PC-9 (cell line): ENCODE measurements around the gene PPM1N. TPM values are rescaled to one million over a fixed set of nuclear protein-coding genes. Genes with fewer than 3 reads are reported as not detected.
"Not testable (repeated sequence)": the region's sequence is repeated elsewhere in the genome, so short reads cannot be mapped to it uniquely, and the experiment has no call there.

Experiments
- BruUV-seq: library from RNA; stranded (reverse); fragments of 400-500 nt; replicated peaks from 2 replicates; lab custom pipeline; 2021; lab: Mats Ljungman, UMichigan
- CTCF ChIA-PET: fragments of 300-600 bp; sonication (Branson Sonifier 250); formaldehyde crosslinking; loops from one replicate; lab custom pipeline; 2022; ENCODE audit warnings: antibody characterized with exemption; lab: Charles Lee
- POLR2A ChIA-PET: fragments of 300-600 bp; sonication (Branson Sonifier 250); formaldehyde crosslinking; loops from one replicate; lab custom pipeline; 2022; ENCODE audit warnings: antibody characterized with exemption; ENCODE audit not compliant: unreplicated experiment; lab: Charles Lee
- DNase-seq, 2 experiments: peaks; one replicate each; pipeline versions ENCODE4 v3.0.0 to v3.0.0-alpha.2; 2015 to 2022; ENCODE audit warnings: mixed read lengths in 1 of 2
- H2AFZ ChIP-seq: fragments of 200-600 bp; sonication (generic); 2 replicates; pipeline ENCODE4 v1.8.1; 2017; ENCODE audit warnings: antibody characterized with exemption
- H3F3A ChIP-seq: fragments of 200-600 bp; sonication (generic); 2 replicates; pipeline ENCODE4 v1.8.1; 2017; ENCODE audit warnings: antibody characterized with exemption, mild to moderate bottlenecking, low read depth; ENCODE audit not compliant: insufficient read depth
- H3K27ac ChIP-seq: fragments of 200-600 bp; sonication (generic); 2 replicates; pipeline ENCODE4 v1.6.1; 2016; ENCODE audit warnings: mixed run types
- H3K27me3 ChIP-seq: fragments of 200-600 bp; sonication (generic); 2 replicates; pipeline ENCODE4 v1.6.1; 2016; ENCODE audit warnings: low read depth, mixed run types; ENCODE audit not compliant: insufficient read depth
- H3K36me3 ChIP-seq: fragments of 200-600 bp; sonication (generic); 2 replicates; pipeline ENCODE4 v1.6.1; 2016; ENCODE audit warnings: low read depth, mixed run types
- H3K4me1 ChIP-seq: fragments of 200-600 bp; sonication (generic); replicated peaks from 2 replicates; pipeline ENCODE4 v1.6.1; 2016; ENCODE audit warnings: mixed run types; ENCODE audit not compliant: insufficient read depth
- H3K4me2 ChIP-seq: fragments of 200-600 bp; sonication (generic); 2 replicates; pipeline ENCODE4 v1.6.1; 2017; ENCODE audit warnings: mixed run types
- H3K4me3 ChIP-seq: fragments of 200-600 bp; sonication (generic); 2 replicates; pipeline ENCODE4 v1.6.1; 2016; ENCODE audit warnings: mixed run types
- H3K79me2 ChIP-seq: fragments of 200-600 bp; sonication (generic); 2 replicates; pipeline ENCODE4 v1.6.1; 2017; ENCODE audit warnings: low read depth, mixed run types
- H3K9me2 ChIP-seq: fragments of 200-600 bp; sonication (generic); 2 replicates; pipeline ENCODE4 v1.8.1; 2017; ENCODE audit warnings: mild to moderate bottlenecking; ENCODE audit not compliant: insufficient read depth
- H3K9me3 ChIP-seq: fragments of 200-600 bp; sonication (generic); 2 replicates; pipeline ENCODE4 v1.8.1; 2016; ENCODE audit warnings: low read depth; ENCODE audit not compliant: insufficient read depth
- H4K20me1 ChIP-seq: fragments of 200-600 bp; sonication (generic); 2 replicates; pipeline ENCODE4 v1.8.1; 2017; ENCODE audit not compliant: insufficient read depth
- CTCF ChIP-seq: fragments of 200-600 bp; sonication (generic); conservative IDR thresholded peaks from 2 replicates; pipeline ENCODE4 v1.6.1; 2017; ENCODE audit warnings: mixed run types, antibody characterized with exemption, mild to moderate bottlenecking, moderate library complexity
- EZH2 ChIP-seq: fragments of 200-600 bp; sonication (generic); IDR thresholded peaks from 2 replicates; pipeline ENCODE4 v1.8.0; 2017; ENCODE audit warnings: antibody characterized with exemption, low read depth
- intact Hi-C: fragments of 100-400 bp; cut with micrococcal nuclease; formaldehyde crosslinking; loops from one replicate; pipeline ENCODE4 v1.10.0; 2022; ENCODE audit not compliant: unreplicated experiment
- total RNA-seq: library from RNA; stranded (reverse); gene quantifications from 2 replicates; pipeline ENCODE4 v1.2.3, GENCODE V29; 2021

PPM1N gene
- total RNA-seq, 1 experiment from 2014 or later: 5.0 TPM

GRCh38 chr19:45508861-45509691 is 10.8 kb downstream of the PPM1N start:
- Histone ChIP-seq H3K9me2 (no peaks in the 10 kb centered on the region), H3K4me2 (peak overlapping the region; percentile 99), H3K36me3 (no peaks in the 10 kb centered on the region; the same call in 1 of the 2 replicates), H4K20me1 (peaks cover 43% of the 10 kb centered on the region), H3K27ac (peak overlapping the region; percentile 95), H3K4me1 (peaks cover 36% of the 10 kb centered on the region), H3K27me3 (no peaks in the 10 kb centered on the region), H3K79me2 (peaks cover 76% of the 10 kb centered on the region), H3K9me3 (no peaks in the 10 kb centered on the region), H2AFZ (peak overlapping the region; percentile 50; the same call in 1 of the 2 replicates), H3K4me3 (peak overlapping the region; percentile 97), H3F3A (peaks cover 42% of the 10 kb centered on the region)
- peak in 1 of 2 experiments; percentile 50 for DNase-seq
- TF ChIP-seq CTCF (no peak), EZH2 (no peak)
- ChIA-PET CTCF (interaction anchor here (0.6 to 0.7 kb wide), 2 partner anchors 13 to 56 kb away, joined by 3 read pairs; no protein-coding TSS in a partner anchor), POLR2A (interaction anchor here (0.6 kb wide), 2 partner anchors 107 to 132 kb away, joined by 3 read pairs; no protein-coding TSS in a partner anchor)
- intact Hi-C loops: loop anchor here (5.0 kb wide), 1 partner anchor 133 kb away; no protein-coding TSS in a partner anchor
- BruUV-seq: no TSS peak

- Histone ChIP-seq H3K27me3 (no peaks in the 10 kb centered on the region), H3K79me2 (peaks cover 82% of the 10 kb centered on the region), H3F3A (peaks cover 44% of the 10 kb centered on the region), H3K9me2 (no peaks in the 10 kb centered on the region), H3K4me3 (peak overlapping the region; percentile 97; the same call in 1 of the 2 replicates), H4K20me1 (peaks cover 49% of the 10 kb centered on the region), H2AFZ (no peak overlapping the region), H3K4me1 (peaks cover 42% of the 10 kb centered on the region), H3K4me2 (peak overlapping the region; percentile 99), H3K36me3 (no peaks in the 10 kb centered on the region; the same call in 1 of the 2 replicates), H3K9me3 (no peaks in the 10 kb centered on the region), H3K27ac (peak overlapping the region; percentile 8; the same call in 1 of the 2 replicates)
- TF ChIP-seq CTCF (no peak), EZH2 (no peak)
- ChIA-PET POLR2A (no interaction called here), CTCF (interaction anchor here (0.7 kb wide), 1 partner anchor 13 kb away, joined by 3 read pairs; no protein-coding TSS in a partner anchor)
- BruUV-seq: no TSS peak
- intact Hi-C loops: loop anchor here (5.0 kb wide), 1 partner anchor 133 kb away; no protein-coding TSS in a partner anchor
- no peak for DNase-seq
These were observed 11.4 kb downstream of the PPM1N start for GRCh38 chr19:45509692-45510015.

DNA sequence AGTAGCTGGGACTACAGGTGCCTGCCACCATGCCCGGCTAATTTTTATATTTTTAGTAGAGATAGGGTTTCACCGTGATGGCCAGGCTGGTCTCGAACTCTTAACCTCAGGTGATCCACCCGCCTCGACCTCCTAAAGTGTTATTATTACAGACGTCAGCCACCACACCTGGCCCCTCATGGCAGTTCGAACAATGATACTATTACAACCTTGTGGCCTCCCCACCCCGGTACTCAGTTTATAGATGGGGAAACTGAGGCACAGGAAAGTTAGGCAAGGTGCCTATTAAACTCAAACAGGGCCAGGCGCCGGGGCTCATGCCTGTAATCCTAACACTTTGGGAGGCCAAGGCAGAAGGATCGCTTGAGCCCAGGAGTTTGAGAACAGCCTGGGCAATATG is 12.1 kb downstream of the PPM1N start:
- H3K27me3 ChIP-seq, H3K4me3 ChIP-seq, POLR2A ChIA-PET, H3K9me2 ChIP-seq, H3K4me2 ChIP-seq, H3K36me3 ChIP-seq, H2AFZ ChIP-seq, BruUV-seq, DNase-seq, intact Hi-C loops, CTCF ChIA-PET, H3K9me3 ChIP-seq, H3K27ac ChIP-seq: not testable (repeated sequence)
- H4K20me1 ChIP-seq: peaks cover 56% of the 10 kb centered on the region
- peaks cover 44% of the 10 kb centered on the region for H3F3A ChIP-seq
- peaks cover 89% of the 10 kb centered on the region for H3K79me2 ChIP-seq
- H3K4me1 ChIP-seq: peaks cover 44% of the 10 kb centered on the region
